Transverse colon (tissue), 4 donors: ENCODE data around the gene COX7B.

ENCODE experiments used
- POLR2A ChIP-seq: fragments of 450-650 bp; IDR thresholded peaks from one replicate; pipeline ENCODE4 v1.6.1; 2016; ENCODE audit warnings: antibody characterized with exemption, mild to moderate bottlenecking, moderate library complexity
- POLR2AphosphoS5 ChIP-seq, 3 donors: sonication (generic); formaldehyde crosslinking; IDR thresholded peaks; one replicate each; pipeline ENCODE4 v1.6.1; 2016; ENCODE audit warnings: antibody characterized with exemption in 3 of 3
- TF ChIP-seq, protein P1 (sequence below), 5 experiments: fragments of 200-600 bp in 3 of 5; fragments of 450-650 bp in 2 of 5; sonication (generic) in 3 of 5; IDR thresholded peaks; 1 replicate in 2 of 5; 2 replicates in 3 of 5; pipeline ENCODE4 v1.5.1; 2016 to 2017; ENCODE audit warnings: antibody characterized with exemption in 5 of 5, inconsistent platforms in 3 of 5, mild to moderate bottlenecking in 2 of 5, moderate library complexity in 1 of 5

- TF ChIP-seq POLR2A (no peak), POLR2AphosphoS5 (IDR thresholded peaks at IDR 0.05) (no peak)
- TF ChIP-seq, protein P1, sequence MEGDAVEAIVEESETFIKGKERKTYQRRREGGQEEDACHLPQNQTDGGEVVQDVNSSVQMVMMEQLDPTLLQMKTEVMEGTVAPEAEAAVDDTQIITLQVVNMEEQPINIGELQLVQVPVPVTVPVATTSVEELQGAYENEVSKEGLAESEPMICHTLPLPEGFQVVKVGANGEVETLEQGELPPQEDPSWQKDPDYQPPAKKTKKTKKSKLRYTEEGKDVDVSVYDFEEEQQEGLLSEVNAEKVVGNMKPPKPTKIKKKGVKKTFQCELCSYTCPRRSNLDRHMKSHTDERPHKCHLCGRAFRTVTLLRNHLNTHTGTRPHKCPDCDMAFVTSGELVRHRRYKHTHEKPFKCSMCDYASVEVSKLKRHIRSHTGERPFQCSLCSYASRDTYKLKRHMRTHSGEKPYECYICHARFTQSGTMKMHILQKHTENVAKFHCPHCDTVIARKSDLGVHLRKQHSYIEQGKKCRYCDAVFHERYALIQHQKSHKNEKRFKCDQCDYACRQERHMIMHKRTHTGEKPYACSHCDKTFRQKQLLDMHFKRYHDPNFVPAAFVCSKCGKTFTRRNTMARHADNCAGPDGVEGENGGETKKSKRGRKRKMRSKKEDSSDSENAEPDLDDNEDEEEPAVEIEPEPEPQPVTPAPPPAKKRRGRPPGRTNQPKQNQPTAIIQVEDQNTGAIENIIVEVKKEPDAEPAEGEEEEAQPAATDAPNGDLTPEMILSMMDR (IDR thresholded peaks at IDR 0.05): no peak
These were observed 54.0 kb downstream of the COX7B start for GRCh38 chrX:77953302-77953701.
